Middle frontal gyrus (tissue), 1 donor: ENCODE results near the gene FGF8.
"Not testable (repeated sequence)": the region's sequence is repeated elsewhere in the genome, so short reads cannot be mapped to it uniquely, and the experiment has no call there.

ENCODE experiments used
- DNase-seq: peaks from one replicate; pipeline ENCODE4 v3.0.0-alpha.2; 2015; ENCODE audit warnings: low spot score; ENCODE audit errors: extremely low spot score

FGF8 gene, protein sequence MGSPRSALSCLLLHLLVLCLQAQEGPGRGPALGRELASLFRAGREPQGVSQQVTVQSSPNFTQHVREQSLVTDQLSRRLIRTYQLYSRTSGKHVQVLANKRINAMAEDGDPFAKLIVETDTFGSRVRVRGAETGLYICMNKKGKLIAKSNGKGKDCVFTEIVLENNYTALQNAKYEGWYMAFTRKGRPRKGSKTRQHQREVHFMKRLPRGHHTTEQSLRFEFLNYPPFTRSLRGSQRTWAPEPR

DNA sequence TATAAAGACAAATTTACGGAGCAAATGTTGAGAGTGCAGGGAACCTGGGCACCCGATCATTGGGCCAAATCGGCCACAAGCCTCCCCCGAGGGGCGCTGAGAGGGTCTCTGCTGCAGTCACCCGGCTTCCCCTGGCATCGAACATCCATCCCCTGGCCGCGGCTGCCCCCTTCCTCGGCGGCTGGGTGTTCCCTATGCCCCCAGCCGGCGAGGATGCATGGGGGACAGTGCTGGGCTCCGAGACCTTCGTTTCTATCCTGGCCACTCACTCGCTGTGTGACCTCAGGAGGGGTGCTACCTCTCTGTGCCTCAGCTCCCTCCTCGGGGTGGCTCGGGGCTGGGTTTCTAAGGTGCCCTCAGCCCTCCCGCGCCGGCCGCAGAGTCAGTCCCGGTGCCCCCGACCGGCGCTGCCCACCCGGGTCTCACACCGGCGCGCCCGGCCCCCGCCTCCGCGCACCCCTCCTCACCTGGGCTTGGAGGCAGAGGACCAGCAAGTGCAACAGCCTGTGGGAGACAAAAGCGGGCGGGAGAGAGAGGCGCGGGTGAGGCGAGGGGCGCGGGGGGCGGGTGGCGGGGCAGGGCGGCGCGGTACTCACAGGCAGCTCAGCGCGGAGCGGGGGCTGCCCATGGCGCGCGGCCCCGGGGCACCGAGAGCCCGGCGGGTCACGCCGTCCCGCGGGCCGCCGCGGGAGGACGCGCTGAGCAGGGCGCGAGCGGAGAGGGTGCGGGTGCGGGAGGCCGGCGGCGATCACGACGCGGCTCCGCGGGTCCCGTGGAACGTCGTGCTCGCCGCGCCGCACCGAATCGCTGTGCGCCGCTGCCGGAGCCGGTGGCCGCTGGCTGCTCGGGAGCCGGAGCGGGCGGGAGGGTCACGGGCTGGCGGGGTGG is at the start of gene FGF8:
Gene FGF8 (minus strand): TSS at position 842 of the 888 bp plus-strand sequence. CDS start 214 bp downstream, at position 628.
- no peak for DNase-seq

GRCh38 chr10:101824736-101825135 is 48.8 kb upstream of the FGF8 start:
- DNase-seq = no peak

- no peak for DNase-seq
Measured at GRCh38 chr10:101818872-101819633, 43.1 kb upstream of the FGF8 start.

DNA sequence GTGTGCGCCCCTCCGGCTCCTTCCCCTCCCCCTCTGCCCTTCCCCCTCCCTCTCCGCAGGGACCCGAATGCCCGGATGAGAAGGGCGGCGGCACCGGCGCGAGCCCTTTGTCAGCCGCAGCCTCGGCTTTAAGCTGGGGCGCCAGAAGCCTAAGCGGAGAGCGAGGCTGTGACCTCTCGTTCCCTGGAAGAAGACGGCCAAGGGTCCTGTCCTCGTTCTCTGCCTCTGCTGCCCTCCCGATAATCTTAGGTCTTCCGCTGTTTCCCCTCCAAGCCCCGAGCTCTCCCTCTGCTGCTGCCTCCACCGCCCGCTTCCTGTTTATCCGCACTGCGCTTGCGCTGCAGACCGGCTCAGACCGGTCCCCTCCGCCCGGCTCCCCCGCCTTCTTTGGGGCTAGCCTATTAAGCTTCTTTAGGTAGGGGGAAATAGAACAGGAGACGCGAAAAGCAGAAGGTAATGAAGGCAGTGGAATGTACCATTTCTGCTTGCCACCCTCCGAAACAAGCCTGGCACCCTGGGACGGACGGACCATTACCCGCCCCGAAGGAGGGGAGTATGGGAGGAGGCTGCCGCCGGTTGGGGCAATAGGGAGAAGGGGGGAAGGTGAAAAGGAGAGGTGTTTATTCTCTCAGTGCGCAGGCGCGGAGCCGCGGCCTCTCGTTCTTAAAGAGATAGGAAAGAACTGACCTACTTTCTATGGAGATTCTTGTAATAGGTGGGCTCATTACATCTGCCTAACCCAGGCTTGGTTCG is 42.4 kb upstream of the FGF8 start, which contains the start of gene OGA:
Gene OGA (minus strand): TSS at position 326 of the 753 bp plus-strand sequence. CDS start 422 bp downstream, outside the sequence.
- peak; percentile 86 for DNase-seq

GRCh38 chr10:101817337-101818118 is 41.6 kb upstream of the FGF8 start:
- DNase-seq = no peak

- DNase-seq = no peak
Measured at GRCh38 chr10:101816913-101817336, 41.0 kb upstream of the FGF8 start.

- DNase-seq = no peak
Measured at GRCh38 chr10:101816376-101816775, 40.5 kb upstream of the FGF8 start.

- no peak for DNase-seq
Measured at GRCh38 chr10:101814466-101815071, 38.7 kb upstream of the FGF8 start.

- DNase-seq = no peak
Measured at GRCh38 chr10:101812606-101813005, 36.7 kb upstream of the FGF8 start.

- peak; percentile 32 for DNase-seq
Measured at GRCh38 chr10:101807158-101807557, 31.2 kb upstream of the FGF8 start.

- DNase-seq = no peak
Measured at GRCh38 chr10:101803511-101803910, 27.6 kb upstream of the FGF8 start.

- no peak for DNase-seq
Measured at GRCh38 chr10:101797403-101798059, 21.6 kb upstream of the FGF8 start.

- DNase-seq = no peak
Measured at GRCh38 chr10:101793526-101793925, 17.6 kb upstream of the FGF8 start.

- DNase-seq = no peak
Measured at GRCh38 chr10:101789686-101790085, 13.8 kb upstream of the FGF8 start.

- DNase-seq = not testable (repeated sequence)
Measured at GRCh38 chr10:101789231-101789630, 13.3 kb upstream of the FGF8 start.

DNA sequence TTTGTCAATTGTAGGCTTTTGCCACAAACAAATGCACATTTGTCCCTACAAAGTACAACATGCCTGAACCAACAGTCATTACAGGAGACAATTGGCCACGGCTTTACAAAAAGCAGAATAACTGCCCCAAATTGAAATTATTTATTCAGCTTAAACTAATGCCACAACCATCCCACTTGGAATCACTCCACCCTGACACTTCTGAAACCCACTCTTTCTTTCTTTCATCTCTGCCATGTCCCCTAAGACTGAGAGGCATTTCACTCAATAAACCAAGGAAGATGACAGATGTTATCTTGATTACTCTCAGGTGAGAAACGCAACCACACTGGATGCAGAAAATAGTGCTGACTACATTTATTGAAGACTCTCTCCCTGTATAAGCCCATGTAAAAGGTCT is 9.9 kb upstream of the FGF8 start:
- no peak for DNase-seq

DNA sequence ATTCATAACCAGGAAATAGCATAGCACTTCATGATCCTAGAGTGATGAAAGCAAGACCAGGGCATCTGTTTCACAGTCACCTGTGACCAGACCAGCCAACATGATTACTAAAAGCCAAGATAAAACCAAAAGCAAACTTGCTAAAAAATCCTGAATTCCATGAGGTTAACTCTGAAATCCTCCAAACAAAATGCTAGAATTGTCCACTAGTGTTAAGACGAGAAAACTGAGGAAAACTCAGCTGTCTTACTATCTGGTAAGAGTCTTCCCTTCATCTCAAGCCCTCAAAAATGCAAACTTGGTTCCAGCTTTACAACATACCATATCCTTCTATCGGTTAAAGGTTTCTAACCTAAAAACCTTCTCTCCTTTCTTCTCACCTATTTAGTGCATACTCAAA is 8.6 kb upstream of the FGF8 start:
- no peak for DNase-seq

DNA sequence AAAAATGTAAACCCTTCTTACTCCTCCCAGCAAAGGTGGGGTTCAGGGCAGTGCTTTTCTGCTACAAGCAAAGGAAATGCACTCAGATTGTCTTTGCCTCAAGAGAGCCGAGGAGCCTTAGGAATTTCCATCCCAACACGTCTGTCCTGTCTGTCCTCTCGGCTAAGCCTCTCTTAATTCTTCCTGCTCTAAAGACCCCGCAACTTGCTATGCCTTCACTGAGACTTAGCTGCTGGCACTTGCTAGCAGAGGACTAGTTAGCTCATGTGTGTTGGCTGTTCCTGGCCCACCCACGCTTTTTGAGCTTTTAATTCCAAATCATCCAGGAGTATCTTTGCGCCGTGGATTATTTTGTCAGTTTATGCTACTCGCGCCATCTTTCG is 7.8 kb upstream of the FGF8 start:
- no peak for DNase-seq
